Measurements from ENCODE around the gene MYCL. TPM values are rescaled to one million over a fixed set of nuclear protein-coding genes. Genes with fewer than 3 reads are reported as not detected.

Gene MYCL
- total RNA-seq, 3 donors from 2014 or later = 4.2 to 17.2 (median 9.4) TPM

GRCh38 chr1:39850606-39851216, 51.0 kb downstream of the MYCL start:
- no peak for TF ChIP-seq CTCF (IDR thresholded peaks at IDR 0.05)
- no peak overlapping the region for H3K4me3 ChIP-seq
- no peaks in the 10 kb centered on the region for H3K36me3 ChIP-seq (ENCODE audit: low read depth)
- ATAC-seq (no peak), DNase-seq (no peak)
- intact Hi-C loops (cut with DNase I, micrococcal nuclease) = no loop called here
- peaks cover 19% of the 10 kb centered on the region for H3K4me1 ChIP-seq (ENCODE audit: low read depth)
- H3K9me3 ChIP-seq = no peaks in the 10 kb centered on the region

GRCh38 chr1:39849203-39849602, 52.5 kb downstream of the MYCL start:
- Histone ChIP-seq H3K36me3 (ENCODE audit: low read depth) (no peaks in the 10 kb centered on the region), H3K4me1 (ENCODE audit: low read depth) (peaks cover 28% of the 10 kb centered on the region), H3K4me3 (no peak overlapping the region), H3K9me3 (no peaks in the 10 kb centered on the region)
- no peak for ATAC-seq
- no peak for DNase-seq
- intact Hi-C loops (cut with DNase I, micrococcal nuclease) = no loop called here
- no peak for TF ChIP-seq CTCF (IDR thresholded peaks at IDR 0.05)

- H3K4me3 ChIP-seq = no peak overlapping the region
- DNase-seq (no peak), ATAC-seq (no peak)
- peaks cover 30% of the 10 kb centered on the region for H3K4me1 ChIP-seq (ENCODE audit: low read depth)
- no peaks in the 10 kb centered on the region for H3K36me3 ChIP-seq (ENCODE audit: low read depth)
- TF ChIP-seq CTCF (IDR thresholded peaks at IDR 0.05) = no peak
- intact Hi-C loops (cut with DNase I, micrococcal nuclease) = no loop called here
- H3K9me3 ChIP-seq = no peaks in the 10 kb centered on the region
Observed at GRCh38 chr1:39847940-39848339, 53.8 kb downstream of the MYCL start.

GRCh38 chr1:39846796-39847195, 54.9 kb downstream of the MYCL start:
- DNase-seq = no peak
- H3K36me3 ChIP-seq (ENCODE audit: low read depth) = no peaks in the 10 kb centered on the region
- peaks cover 24% of the 10 kb centered on the region for H3K4me1 ChIP-seq (ENCODE audit: low read depth)
- intact Hi-C loops (cut with DNase I, micrococcal nuclease) = no loop called here
- no peaks in the 10 kb centered on the region for H3K9me3 ChIP-seq
- TF ChIP-seq CTCF (IDR thresholded peaks at IDR 0.05) = no peak
- H3K4me3 ChIP-seq = no peak overlapping the region
- no peak for ATAC-seq

GRCh38 chr1:39845569-39846566, 55.8 kb downstream of the MYCL start:
- DNase-seq (peak; percentile 91 to 95 (median 93)), ATAC-seq (peak; percentile 98)
- no peaks in the 10 kb centered on the region for H3K9me3 ChIP-seq
- TF ChIP-seq CTCF (IDR thresholded peaks at IDR 0.05) = no peak
- intact Hi-C loops (cut with DNase I, micrococcal nuclease) = no loop called here
- H3K4me1 ChIP-seq (ENCODE audit: low read depth) = peaks cover 24% of the 10 kb centered on the region
- H3K36me3 ChIP-seq (ENCODE audit: low read depth) = no peaks in the 10 kb centered on the region
- H3K4me3 ChIP-seq = no peak overlapping the region

Other genes starting within 250 kb of the MYCL start
- under 1 TPM in 1 of 3 donors, not detected in 2; 0.27 TPM for gene NT5C1A, start 229.8 kb downstream of the MYCL start, total RNA-seq
- under 1 TPM in 2 of 3 donors, not detected in 1; 0.07 to 0.51 TPM for gene HPCAL4, start 210.5 kb downstream of the MYCL start, total RNA-seq
- 10 to 100 TPM; 30.9 to 46.8 (median 41.8) TPM for gene PPIE, start 163.0 kb downstream of the MYCL start, total RNA-seq
- gene OXCT2, start 130.6 kb downstream of the MYCL start, total RNA-seq = 1 to 10 TPM; 1.9 to 3.3 (median 2.2) TPM
- 10 to 100 TPM; 11.0 to 19.9 (median 18.7) TPM for gene BMP8B, start 113.1 kb downstream of the MYCL start, total RNA-seq
- gene TRIT1, start 18.4 kb downstream of the MYCL start, total RNA-seq = 10 to 100 TPM; 15.5 to 20.7 (median 19.3) TPM
- 10 to 100 TPM; 11.3 to 29.6 (median 24.4) TPM for gene MFSD2A, start 53.2 kb upstream of the MYCL start, total RNA-seq
- 100 to 1,000 TPM; 357 to 488 (median 444) TPM for gene CAP1, start 138.8 kb upstream of the MYCL start, total RNA-seq
- gene PPT1, start 195.3 kb upstream of the MYCL start, total RNA-seq = 10 to 100 TPM; 16.7 to 63.1 (median 39.1) TPM